GM19328 (cell line): ENCODE results near the gene POTEF.
"Not testable (repeated sequence)": the region's sequence is repeated elsewhere in the genome, so short reads cannot be mapped to it uniquely, and the experiment has no call there.

Experiments used
- ATAC-seq: cut with Tn5 transposase; IDR thresholded peaks from one replicate; pipeline ENCODE4 v1.9.1; 2021; ENCODE audit warnings: mild to moderate bottlenecking, moderate library complexity; ENCODE audit not compliant: unreplicated experiment

POTEF gene

DNA sequence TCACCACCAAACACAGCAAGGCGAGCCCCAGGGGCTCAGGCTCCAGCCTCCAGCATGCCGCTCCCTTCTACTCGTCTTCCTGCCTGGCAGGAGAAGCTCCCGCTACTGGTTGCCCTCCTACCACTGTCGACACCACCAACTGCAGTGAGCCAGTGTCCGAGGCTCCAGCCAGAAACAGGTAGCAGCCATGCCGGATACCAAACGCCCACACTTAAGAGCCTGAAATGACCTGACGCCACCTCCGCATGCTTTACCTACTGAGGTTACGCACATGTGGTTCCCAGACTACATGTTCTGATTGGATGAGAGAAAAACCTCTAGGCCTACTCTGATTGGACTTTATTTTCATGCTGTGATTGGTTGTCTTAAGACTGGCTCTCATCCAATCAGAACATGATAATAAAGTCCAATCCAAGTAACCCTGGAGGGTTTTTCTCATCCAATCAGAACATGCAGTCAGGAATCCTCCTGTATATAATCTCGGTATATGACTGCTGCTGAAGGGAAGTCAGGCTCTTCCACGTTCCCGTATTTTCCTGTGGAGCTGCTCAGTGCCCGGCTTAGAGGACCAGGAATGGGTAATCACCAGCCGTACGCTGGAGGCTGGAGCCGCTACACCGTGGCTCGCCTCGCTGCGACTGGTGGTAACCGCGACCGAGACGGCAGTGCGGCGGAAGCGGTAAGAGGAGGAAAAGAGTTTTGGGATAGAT is at the start of gene POTEF:
Gene POTEF (minus strand): TSS at position 103 of the 710 bp plus-strand sequence. CDS start 8,707 bp downstream, outside the sequence.
- ATAC-seq = not testable (repeated sequence)

GRCh38 chr2:130174866-130175265 is 45.8 kb upstream of the POTEF start:
- ATAC-seq = not testable (repeated sequence)

DNA sequence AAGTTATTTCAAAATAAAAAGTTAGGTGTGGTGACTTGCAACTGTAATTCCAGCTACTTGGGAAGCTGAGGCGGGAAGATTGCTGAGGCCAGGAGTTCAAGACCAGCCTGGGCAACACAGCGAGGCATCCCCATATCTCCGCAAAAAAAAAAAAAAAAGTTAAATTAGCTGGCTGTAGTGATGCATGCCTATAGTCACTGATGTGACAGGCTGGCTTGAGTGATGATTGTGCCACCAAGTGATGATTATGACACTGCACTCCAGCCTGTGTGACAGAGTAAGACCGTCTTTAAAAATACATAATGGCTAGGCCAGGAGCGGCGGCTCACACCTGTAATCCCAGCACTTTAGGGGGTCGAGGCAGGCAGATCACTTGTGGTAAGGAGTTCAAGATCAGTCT is 40.9 kb upstream of the POTEF start:
- ATAC-seq = no peak

- not testable (repeated sequence) for ATAC-seq
Measured at GRCh38 chr2:130169163-130169562, 40.1 kb upstream of the POTEF start.

GRCh38 chr2:130166611-130167010 is 37.6 kb upstream of the POTEF start:
- not testable (repeated sequence) for ATAC-seq

DNA sequence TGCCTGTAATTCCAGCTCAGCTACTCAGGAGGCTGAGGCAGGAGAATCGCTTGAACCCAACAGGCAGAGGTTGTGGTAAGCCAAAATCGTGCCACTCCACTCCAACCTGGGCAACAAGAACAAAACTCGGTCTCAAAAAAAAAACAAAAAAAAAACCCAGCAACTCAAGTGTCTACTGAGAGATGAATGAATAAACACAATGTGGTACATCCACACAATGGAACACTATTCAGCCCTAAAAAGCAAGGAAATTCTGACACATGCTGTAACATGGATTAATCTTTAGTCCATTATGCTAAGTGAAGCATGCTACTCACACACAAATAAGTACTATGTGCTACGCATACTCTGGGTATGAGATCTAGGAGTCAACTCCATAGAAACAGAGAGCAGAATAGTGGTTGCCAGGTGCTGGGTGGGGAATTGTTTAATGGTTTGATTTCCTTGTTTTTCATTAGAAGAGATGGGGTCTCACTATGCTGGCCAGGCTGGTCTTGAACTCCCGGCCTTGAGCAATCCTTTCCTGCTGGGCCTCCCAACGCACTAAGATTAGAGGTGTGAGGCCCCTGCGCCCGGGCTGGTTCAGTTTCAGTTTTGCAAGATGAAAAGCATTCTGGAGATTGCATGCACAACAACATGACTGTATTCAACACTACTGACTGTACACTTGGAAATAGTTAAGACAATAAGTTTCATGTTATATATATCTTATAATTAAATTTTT is 36.4 kb upstream of the POTEF start:
- no peak for ATAC-seq

GRCh38 chr2:130162968-130163367 is 33.9 kb upstream of the POTEF start:
- ATAC-seq = no peak

GRCh38 chr2:130162486-130162885 is 33.5 kb upstream of the POTEF start:
- ATAC-seq = not testable (repeated sequence)

- not testable (repeated sequence) for ATAC-seq
Measured at GRCh38 chr2:130160838-130161705, 32.0 kb upstream of the POTEF start.

- no peak for ATAC-seq
Measured at GRCh38 chr2:130160131-130160530, 31.1 kb upstream of the POTEF start.

- not testable (repeated sequence) for ATAC-seq
Measured at GRCh38 chr2:130159376-130159775, 30.4 kb upstream of the POTEF start.

GRCh38 chr2:130158631-130159030 is 29.6 kb upstream of the POTEF start:
- no peak for ATAC-seq

- peak; percentile 77 for ATAC-seq
Measured at GRCh38 chr2:130157825-130158514, 28.9 kb upstream of the POTEF start.

DNA sequence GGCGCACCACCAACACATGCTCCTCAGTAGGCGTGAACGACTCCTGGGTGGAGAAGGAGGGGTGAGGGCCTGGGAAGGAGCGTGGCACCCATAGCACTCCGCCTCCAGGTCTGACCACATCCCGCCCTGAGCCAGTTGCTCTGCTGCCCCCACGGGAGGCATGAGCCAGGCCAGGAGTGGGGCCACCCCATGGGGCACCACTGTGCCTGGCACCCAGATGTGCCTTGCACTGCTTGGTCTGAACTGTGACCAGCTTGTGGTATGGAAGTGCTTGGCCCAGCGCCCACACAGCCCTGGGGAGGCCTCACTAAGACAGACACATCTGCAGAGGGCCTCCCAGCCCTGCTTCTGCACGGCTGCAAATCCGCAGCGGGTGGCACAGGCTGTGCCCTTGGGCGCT is 28.3 kb upstream of the POTEF start:
- ATAC-seq = not testable (repeated sequence)

DNA sequence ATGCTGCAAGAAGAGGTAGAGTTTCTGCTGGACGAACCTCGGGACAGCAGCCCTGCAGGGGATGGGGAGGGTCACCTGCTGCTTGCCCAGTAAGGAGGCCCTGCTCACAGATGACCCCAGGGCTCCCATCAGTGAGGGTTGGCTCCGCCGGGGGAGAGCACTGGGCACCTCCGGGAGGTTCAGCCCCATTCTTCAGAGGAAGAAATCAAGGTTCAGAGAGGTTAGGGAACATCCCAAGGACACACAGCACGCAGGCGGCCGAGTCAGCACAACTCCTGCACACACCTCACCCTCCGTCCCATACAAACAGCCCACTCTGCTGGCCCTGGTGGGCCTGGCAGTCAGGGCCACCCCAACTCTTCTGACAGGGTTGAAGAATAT is 27.6 kb upstream of the POTEF start:
- ATAC-seq = no peak

GRCh38 chr2:130155956-130156623 is 27.1 kb upstream of the POTEF start:
- not testable (repeated sequence) for ATAC-seq

GRCh38 chr2:130154773-130155765 is 26.0 kb upstream of the POTEF start:
- ATAC-seq = no peak

- not testable (repeated sequence) for ATAC-seq
Measured at GRCh38 chr2:130154423-130154770, 25.4 kb upstream of the POTEF start.
